ENCODE data around the gene RASD1. TPM values are rescaled to one million over a fixed set of nuclear protein-coding genes. Genes with fewer than 3 reads are reported as not detected.

Gene RASD1
- total RNA-seq, 4 donors from 2014 or later = 1.1 to 8.4 (median 4.3) TPM

GRCh38 chr17:17533901-17534441 lies 37.8 kb upstream of the RASD1 start:
- TF ChIP-seq, protein P1, sequence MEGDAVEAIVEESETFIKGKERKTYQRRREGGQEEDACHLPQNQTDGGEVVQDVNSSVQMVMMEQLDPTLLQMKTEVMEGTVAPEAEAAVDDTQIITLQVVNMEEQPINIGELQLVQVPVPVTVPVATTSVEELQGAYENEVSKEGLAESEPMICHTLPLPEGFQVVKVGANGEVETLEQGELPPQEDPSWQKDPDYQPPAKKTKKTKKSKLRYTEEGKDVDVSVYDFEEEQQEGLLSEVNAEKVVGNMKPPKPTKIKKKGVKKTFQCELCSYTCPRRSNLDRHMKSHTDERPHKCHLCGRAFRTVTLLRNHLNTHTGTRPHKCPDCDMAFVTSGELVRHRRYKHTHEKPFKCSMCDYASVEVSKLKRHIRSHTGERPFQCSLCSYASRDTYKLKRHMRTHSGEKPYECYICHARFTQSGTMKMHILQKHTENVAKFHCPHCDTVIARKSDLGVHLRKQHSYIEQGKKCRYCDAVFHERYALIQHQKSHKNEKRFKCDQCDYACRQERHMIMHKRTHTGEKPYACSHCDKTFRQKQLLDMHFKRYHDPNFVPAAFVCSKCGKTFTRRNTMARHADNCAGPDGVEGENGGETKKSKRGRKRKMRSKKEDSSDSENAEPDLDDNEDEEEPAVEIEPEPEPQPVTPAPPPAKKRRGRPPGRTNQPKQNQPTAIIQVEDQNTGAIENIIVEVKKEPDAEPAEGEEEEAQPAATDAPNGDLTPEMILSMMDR (IDR thresholded peaks at IDR 0.05) = no peak
- TF ChIP-seq POLR2A (IDR thresholded peaks at IDR 0.05) = no peak
- Histone ChIP-seq H3K9me3 (no peaks in the 10 kb centered on the region), H3K4me3 (no peak overlapping the region), H3K27ac (no peak overlapping the region), H3K27me3 (no peaks in the 10 kb centered on the region), H3K4me1 (peaks cover 0 to 11% (median 0%) of the 10 kb centered on the region in 3 donors), H3K36me3 (no peaks in the 10 kb centered on the region)
- WGBS, 2 donors = 43 to 53% methylated on average over 1 to 3 of the region's 3 CpGs
- DNase-seq = no peak
- intact Hi-C loops (cut with DNase I) = no loop called here

GRCh38 chr17:17532991-17533390 lies 36.8 kb upstream of the RASD1 start:
- WGBS, 2 donors = 79% methylated on average over 1 of the region's 1 CpG
- Histone ChIP-seq H3K36me3 (no peaks in the 10 kb centered on the region), H3K4me3 (no peak overlapping the region), H3K27ac (no peak overlapping the region), H3K4me1 (peaks cover 0 to 4% (median 0%) of the 10 kb centered on the region in 3 donors), H3K27me3 (no peaks in the 10 kb centered on the region), H3K9me3 (no peaks in the 10 kb centered on the region)
- intact Hi-C loops (cut with DNase I) = no loop called here
- TF ChIP-seq, protein P1 (IDR thresholded peaks at IDR 0.05) = no peak
- TF ChIP-seq POLR2A (IDR thresholded peaks at IDR 0.05) = no peak
- DNase-seq = no peak

DNA sequence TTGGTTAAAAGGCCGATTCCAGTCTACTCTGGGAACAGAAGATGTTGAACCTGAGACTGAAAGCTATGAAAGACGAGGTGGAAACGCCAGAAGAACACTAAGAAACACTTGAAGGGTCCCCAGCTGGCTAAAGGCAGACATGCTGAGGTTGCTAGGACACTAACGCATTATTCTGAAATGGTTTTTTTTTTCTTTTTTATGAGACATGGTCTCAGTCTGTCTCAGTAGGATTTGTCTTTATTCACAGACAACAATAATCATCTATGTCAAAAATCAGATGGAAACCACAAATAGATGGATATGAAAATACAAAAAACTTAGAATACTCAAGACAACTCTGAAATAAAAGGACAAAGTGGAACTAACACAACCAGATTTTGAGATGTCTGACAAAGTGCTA lies 35.0 kb upstream of the RASD1 start:
- intact Hi-C loops (cut with DNase I) = no loop called here
- DNase-seq = no peak
- WGBS, 2 donors = 89 to 94% methylated on average over 4 of the region's 4 CpGs
- Histone ChIP-seq H3K4me1 (peaks cover 0 to 6% (median 0%) of the 10 kb centered on the region in 3 donors), H3K4me3 (no peak overlapping the region), H3K27me3 (no peaks in the 10 kb centered on the region), H3K36me3 (no peaks in the 10 kb centered on the region), H3K27ac (no peak overlapping the region), H3K9me3 (no peaks in the 10 kb centered on the region)
- TF ChIP-seq, protein P1 (IDR thresholded peaks at IDR 0.05) = no peak
- TF ChIP-seq POLR2A (IDR thresholded peaks at IDR 0.05) = no peak

GRCh38 chr17:17528696-17529652 lies 32.8 kb upstream of the RASD1 start:
- H3K9me3 ChIP-seq = no peaks in the 10 kb centered on the region
- TF ChIP-seq, protein P1 (IDR thresholded peaks at IDR 0.05) = no peak
- no peak for TF ChIP-seq POLR2A (IDR thresholded peaks at IDR 0.05)
- intact Hi-C loops (cut with DNase I) = no loop called here
- DNase-seq = no peak
- no peak overlapping the region for H3K4me3 ChIP-seq
- 80 to 89% methylated on average over 5 to 13 of the region's 22 CpGs for WGBS, 2 donors
- no peak overlapping the region for H3K27ac ChIP-seq
- no peaks in the 10 kb centered on the region for H3K27me3 ChIP-seq
- H3K36me3 ChIP-seq = no peaks in the 10 kb centered on the region
- peaks cover 0 to 17% (median 0%) of the 10 kb centered on the region in 3 donors for H3K4me1 ChIP-seq

DNA sequence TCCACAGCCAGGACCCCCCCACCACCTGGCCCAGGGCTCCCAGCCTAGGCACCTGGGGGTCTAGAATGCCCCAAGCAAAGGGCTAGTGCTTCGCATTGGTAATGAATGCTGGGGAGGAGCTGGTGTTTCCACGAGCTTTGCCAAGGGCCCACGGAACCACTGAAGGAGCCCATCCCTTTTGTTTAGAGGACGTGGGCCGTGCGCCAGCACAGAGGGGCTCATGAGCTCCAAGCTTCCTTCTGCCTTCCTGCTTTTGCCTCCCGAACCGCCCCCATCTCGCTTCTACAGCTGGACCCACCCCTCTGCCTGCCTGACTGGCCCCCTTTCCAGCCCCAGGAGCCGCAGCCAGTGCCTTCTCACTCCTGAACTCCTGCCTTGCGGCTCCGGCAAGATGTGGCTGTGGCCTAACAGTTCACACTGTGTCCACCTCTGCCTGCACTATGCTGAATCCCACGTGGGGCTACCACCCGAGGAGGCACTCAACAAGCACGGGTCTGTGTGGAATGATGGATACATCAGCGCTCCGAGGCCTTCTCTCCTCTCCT lies 31.8 kb upstream of the RASD1 start:
- H3K27ac ChIP-seq = no peak overlapping the region
- no peaks in the 10 kb centered on the region for H3K9me3 ChIP-seq
- no peak overlapping the region for H3K4me3 ChIP-seq
- no peak for TF ChIP-seq POLR2A (IDR thresholded peaks at IDR 0.05)
- TF ChIP-seq, protein P1 (IDR thresholded peaks at IDR 0.05) = no peak
- H3K36me3 ChIP-seq = no peaks in the 10 kb centered on the region
- no peak for DNase-seq
- intact Hi-C loops (cut with DNase I) = no loop called here
- WGBS, 2 donors = 87 to 88% methylated on average over 9 to 16 of the region's 17 CpGs
- H3K4me1 ChIP-seq = peaks cover 0 to 17% (median 0%) of the 10 kb centered on the region in 3 donors
- H3K27me3 ChIP-seq = no peaks in the 10 kb centered on the region
